ENCODE results near the gene SPRED1.
"Not testable (repeated sequence)": the region's sequence is repeated elsewhere in the genome, so short reads cannot be mapped to it uniquely, and the experiment has no call there.

The SPRED1 gene

DNA sequence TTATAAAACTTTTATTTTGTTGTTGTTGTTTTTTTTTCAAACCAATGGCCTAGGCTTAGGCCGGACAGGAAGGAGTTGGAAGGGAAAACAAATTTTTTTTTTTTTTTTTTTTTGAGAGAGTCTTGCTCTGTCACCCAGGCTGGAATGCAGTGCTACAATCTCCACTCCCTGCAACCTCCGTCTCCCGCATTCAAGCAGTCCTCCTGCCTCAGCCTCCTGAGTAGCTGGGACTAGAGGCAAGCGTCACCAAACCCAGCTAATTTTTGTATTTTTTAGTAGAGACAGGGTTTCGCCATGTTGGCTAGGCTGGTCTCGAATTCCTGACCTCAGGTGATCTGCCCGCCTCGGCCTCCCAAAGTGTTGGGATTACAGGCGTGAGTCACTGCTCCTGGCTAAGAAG lies 15.6 kb upstream of the SPRED1 start:
- DNase-seq, result not testable (repeated sequence)

DNA sequence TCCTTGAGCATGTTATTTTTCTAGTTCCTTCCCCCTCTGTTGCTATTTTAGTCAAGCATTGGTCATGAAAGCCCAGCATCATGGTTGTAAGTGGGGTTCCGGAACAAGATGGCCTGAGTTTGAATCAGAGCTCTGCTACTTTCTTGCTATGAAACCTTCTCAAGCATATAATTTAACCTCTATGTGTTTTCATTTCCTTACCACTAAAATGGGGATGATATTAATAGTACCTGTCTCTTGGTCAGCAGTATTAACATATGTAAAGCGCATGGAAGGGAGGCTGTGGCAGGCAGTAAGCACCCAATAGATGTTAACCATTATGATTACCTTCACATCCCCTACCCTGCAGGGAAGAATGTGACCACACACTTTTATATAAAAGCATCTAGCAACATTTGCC lies 14.3 kb upstream of the SPRED1 start:
- DNase-seq, result no peak

DNA sequence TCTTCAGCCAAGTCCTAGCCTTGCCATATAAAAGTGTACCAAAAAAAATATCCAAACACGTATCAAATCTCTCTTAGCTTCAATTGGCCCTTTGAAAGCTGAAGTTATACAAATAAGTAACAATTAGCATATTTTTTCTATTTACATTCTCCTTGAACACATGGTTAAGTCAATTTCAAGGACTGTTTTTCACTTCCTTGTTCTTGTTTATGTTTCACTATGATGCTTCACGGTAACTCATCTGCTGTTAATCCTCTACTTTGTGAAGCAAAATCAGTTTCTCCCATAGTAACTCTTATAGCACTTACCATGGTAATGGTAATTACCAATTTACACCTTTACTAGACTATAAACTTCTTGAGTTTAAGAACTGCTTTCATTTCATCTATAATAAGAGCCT lies 10.6 kb upstream of the SPRED1 start:
- DNase-seq, result no peak

DNA sequence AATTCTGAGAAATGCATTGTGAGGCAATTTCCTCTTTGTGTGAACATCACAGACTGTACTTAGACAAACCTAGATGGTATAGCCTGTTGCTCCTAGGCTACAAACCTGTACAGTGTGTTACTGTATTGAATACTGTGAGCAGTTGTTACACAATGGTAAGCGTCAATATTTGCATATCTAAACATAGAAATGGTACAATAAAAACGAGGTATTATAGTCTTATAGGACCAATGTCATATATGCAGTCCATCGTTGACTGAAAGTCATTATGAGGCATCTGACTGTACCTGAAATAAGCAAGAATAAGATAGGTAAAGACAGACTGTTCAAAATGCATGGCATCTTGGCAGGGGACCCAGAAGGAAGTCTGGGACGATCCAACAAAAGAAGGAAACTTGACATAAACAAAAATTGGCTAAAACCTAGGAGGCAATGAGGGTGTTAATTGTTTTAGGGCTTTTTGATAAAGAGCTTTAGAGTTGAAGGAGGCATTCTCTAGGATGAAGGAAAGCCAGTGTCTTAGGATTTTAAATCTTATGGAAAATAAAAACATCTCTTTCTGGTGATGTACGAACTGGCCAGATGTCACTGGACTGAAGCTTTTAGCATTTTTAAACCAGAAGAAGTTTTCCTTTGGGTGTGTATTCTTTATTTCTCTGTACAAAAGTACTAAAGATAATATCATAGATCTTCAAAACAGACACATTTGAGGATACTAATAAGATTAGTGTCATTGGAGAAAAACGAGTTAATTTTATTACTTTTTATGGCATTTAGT lies 9.2 kb upstream of the SPRED1 start:
- DNase-seq, result no peak

DNA sequence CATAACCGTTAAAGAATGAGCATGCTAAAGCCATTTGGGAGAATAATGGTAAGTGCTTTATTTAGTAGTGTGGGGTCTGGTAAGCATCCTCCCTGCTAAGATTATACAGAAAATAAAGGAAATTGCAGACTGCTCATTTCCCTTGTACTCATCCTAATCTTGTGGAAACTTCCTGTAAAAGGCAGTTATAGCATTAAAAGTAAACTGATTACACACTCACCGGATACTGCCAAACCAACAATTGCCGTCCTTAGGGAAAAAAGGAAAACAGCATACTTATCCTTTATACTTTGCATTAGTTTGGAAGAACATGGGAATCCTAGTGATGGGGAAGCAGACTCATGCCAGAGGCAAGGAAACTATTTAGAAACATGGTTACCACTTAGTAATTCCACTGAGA lies 5.3 kb upstream of the SPRED1 start:
- no peak for DNase-seq

DNA sequence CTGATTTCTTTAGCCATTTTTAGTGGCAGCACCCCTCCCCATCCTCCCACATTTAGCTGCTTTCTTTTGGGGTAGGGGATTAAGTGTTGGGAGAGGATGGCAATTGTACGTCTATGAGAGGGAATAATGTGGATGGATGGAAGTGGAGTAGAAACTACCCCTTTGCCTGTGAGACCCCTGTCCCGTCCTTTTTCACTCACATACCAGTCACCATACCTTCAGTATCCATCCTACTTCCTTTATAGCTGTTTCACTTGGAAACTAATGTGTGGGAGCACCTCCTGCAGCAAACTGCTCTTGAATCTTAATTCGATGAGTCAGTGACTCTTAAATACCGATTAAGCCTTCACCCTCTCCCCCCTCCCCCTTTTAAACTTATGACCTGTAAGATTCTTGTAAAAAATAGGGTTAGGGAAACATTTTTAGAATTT lies 730 bp downstream of the SPRED1 start:
- DNase-seq, result no peak

DNA sequence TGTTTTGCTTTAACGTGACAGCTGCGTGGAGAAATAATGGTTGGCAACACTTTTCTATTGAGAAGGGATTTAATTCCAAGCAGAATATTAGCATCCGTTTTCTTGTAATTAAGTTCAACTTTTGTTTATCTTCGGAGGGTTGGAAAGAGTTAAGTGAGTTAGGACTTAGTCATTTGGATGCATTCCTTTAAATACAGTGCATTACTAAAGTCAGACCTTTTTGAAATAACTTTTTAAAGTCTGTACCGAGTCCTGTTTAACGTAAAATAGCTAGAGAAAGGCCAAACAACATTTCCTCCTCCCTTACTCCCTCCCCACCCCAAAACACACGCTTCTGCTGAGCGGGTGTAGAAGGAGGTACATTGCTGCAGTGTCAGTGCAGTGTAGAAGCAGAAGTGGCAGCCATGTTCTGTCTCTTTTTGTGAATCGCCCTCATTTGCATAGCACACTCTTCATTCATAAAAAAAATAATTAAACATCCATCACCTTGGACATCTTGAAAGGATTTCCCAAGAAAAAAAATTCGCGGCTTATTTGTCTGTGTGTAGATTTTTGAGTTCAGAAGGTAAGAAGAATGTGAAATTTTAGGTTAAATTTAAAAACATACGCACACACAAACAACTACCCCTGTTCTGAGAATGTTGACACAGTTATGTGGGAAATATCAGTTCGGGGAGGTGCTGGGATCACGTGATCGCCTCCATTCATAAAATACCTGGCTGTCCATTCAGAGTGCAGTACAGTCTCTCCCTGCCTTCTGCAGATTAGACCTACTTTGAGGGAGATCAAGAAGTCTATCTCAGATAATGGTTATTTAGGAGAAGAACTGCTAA lies 1.6 kb downstream of the SPRED1 start:
- DNase-seq, result peak; percentile 62

DNA sequence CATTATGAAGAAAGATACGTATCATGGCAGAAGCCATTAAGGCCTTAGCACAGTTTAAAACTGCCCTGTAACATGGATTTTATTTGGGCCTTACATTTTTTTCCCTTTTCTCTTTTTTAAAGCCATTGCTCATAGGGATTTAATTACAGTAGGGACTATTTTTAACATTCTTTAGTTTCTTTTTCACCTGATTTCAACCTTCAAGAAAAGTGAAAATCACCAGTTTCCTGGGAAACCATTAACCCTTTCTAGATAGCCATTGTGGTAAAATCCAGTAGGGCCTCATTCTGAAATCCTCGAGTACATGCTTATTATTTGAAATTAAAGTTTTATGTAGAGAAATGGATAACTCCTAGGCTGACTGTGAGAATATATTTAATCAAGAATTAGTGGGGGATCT lies 3.1 kb downstream of the SPRED1 start:
- DNase-seq, result no peak

DNA sequence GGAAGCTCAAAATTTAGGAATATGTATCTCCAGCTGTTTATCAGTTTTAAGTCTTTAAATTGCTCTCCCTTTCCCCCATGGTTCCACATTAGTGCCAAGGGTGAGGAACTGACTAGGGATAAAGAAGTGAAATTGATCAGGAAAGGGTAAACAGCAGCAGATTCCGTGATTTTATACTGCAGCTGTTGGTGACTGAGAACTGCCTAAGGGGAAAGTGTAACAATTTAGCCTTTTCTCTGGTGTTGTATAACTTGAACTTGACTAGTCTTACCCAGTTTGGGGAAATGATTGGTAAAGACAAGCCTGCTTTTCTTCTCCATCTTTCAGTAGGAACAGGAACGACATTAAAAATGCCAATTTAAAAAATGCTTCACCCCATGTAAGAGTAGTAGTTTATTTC lies 5.0 kb downstream of the SPRED1 start:
- no peak for DNase-seq

DNA sequence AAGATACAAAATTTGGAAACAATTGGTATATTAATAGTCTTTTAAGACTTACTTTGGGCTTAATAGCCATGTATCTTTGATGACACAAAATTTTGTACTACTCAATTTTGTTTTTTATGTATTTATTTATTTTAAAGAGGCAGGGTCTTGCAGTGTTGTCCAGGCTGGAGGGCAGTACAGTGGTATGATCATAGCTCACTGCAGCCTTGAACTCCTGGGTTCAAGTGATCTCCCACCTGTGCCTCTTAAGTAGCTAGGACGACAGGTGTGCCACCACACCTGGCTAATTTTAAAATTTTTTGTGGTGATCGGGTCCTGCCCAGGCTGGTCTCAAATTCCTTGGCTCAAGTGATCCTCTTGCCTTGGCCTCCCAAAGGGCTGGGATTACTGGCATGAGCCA lies 6.5 kb downstream of the SPRED1 start:
- DNase-seq, result no peak

DNA sequence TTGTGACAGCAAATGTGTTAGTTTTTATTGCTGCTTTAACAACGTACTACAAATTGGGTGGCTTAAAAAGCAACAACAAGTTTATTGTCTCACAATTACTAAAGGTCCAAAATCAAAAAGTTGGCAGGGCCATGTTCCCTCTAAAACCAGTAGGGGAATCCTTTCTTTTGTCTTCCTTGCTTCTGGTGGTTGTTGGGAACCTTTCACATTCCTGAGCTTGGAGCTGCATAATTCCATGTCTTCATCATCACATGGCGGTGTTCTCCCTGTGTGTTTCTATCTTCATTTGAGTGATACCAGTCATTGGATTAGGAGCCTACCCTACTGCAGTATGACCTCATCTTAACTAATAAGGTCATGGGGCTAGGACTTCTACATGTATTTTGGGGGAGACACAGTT lies 7.4 kb downstream of the SPRED1 start:
- no peak for DNase-seq

DNA sequence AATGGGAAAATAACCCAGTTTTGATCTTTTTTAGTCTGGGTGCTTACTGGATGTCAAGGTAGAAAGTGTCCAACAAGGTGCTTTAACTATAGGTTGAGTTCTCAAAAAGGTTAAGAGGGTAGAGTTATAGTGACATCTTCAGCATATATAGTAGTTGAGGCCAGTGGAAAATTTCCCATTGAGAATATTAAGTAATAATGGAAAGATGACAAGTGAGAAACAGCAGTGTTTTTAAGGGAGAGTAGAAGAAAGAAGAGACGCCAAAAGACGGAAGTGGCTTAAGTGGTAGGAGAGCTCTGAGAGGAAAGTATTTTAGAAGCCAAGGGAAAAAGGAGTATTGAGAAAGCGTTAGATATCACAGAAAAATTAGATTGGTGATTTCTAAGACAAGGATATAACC lies 10.6 kb downstream of the SPRED1 start:
- DNase-seq, result no peak

DNA sequence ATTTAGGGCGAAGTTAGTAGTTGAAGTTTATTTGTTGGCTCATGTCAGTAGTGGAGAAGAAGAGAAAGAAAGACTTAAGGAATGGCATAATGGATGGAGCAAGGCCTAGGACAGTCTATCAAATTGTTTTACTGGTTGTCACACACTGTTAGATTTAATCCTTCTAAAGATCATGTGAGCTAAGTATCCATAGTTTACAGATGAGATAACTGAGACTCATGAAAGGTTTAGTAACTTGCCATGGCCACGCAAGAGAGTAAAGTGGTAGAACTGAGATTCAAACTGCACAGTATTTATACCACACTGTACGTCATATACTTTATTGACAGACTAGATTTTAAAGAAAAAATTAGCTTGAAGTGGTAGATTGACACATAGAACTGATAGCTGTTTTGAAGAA lies 11.4 kb downstream of the SPRED1 start:
- no peak for DNase-seq

DNA sequence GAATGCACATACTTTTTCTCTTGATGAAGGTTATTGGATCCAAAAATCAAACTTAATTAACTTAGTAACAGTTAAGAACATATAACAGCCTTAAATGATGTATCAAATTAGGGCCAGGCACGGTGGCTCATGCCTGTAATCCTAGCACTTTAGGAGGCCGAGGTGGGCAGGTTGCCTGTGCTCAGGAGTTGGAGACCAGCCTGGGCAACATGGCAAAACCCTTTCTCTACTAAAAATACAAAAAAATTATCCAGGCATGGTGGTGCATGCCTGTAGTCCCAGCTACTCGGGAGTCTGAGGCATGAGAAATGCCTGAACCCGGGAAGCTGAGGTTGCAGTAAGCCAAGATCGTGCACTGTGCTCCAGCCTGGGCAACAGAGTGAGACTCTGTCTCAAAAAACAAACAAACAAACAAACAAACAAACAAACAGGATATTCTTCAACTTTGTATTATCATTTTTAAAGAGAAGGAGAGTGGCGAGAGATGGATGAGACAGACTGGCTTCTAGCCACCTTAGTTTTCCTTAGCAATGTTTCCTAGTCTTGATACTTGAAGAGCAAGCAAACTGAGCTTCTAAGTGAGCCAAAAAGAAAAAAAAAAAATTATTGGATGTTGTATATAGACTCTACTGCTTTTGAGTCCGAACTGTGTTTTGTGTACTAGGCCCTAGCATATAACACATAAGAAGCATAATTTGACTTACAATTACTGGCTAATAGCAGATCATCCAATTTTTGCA lies 13.8 kb downstream of the SPRED1 start:
- no peak for DNase-seq

DNA sequence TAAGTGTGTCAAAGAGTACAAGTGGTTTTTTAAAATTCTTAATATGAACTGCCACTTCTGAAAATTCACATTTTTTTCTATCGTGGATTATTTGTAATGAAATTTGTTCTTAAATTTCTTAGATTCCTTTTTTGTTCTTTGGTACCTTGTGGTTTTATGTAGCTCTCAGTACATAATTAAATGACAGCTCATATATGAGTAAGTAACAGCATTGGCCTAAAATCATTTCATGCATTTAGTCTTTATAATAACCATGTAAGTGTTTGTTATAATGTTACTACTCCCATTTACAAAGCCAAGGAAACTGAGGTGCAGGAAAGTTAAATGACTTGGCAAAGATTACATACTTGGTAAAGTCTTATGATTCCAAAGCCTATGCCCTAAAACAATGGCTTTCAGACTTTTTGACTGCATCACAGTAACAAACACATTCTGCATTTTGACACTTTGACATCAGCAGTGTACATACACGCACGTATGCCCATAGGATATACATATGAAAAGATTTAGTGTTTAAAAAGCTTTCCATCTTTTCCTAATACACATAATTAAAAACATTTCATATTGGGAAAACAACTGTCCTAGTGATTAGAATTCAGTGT lies 14.9 kb downstream of the SPRED1 start:
- no peak for DNase-seq

DNA sequence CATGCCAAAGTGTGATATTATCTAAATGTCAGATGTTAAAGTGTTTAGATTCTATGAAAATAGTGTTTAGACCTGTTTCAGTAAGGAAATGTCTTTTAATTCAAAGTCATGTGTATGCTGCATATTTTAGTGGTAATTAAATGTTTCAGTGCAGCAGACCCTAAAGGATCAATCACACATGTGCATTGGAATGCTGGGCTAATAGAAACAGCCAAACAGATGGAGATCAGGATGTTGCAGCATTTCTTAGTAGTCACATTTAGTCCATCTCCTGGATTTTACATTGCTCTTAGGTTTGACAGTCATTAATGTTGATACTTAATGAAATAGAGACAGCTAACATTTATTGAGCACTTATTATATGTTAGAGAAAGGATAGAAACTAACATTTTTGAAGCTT lies 18.5 kb downstream of the SPRED1 start:
- no peak for DNase-seq

DNA sequence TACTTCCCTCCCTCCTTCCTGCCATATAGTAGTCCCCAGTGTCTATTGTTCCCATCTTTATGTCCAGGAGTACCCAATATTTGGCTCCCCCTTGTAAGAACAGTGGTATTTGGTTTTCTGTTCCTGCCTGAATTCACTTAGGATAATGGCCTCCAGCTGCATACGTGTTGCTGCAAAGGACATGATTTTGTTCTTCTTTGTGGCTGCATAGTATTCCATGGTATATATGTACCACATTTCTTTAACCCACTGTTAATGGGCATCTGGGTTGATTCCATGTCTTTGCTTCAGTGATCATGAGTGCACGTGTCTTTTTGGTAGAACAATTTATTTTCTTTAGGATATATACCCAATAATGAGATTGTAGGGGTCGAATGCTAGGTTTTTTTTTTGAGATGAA lies 19.3 kb downstream of the SPRED1 start:
- DNase-seq, result no peak

DNA sequence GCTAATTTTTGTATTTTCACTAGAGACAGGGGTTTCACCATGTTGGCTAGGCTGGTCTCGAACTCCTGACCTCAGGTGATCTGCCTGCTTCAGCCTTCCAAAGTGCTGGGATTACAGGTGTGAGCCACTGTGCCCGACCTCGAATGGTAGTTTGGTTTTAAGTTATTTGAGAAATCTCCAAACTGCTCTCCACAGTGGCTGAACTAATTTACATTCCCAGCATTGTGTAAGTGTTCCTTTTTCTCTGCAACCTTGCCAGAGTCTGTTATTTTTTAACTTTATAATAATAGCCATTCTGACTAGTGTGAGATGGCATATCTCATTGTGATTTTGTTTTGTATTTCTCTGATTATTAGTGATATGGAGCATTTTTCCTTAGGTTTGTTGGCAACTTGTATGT lies 19.8 kb downstream of the SPRED1 start:
- not testable (repeated sequence) for DNase-seq

DNA sequence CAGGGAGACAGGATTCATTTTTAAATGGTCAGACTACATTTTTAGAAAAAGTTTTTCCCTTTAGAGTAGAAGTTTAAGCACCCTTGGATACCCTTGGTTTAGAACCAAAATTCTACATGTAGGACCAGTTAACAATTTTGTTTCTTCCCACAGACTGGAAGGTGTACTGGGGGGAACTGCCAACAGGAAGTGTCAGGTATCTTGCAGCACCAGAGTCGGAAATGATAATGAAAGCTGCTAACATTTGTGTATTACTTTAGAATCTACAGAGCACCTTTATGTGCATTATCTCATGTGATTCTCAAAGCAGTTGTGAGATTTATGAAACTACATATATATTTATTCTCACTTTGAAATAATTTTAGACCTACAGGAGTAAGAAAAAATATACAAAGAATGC lies 21.5 kb downstream of the SPRED1 start:
- no peak for DNase-seq

DNA sequence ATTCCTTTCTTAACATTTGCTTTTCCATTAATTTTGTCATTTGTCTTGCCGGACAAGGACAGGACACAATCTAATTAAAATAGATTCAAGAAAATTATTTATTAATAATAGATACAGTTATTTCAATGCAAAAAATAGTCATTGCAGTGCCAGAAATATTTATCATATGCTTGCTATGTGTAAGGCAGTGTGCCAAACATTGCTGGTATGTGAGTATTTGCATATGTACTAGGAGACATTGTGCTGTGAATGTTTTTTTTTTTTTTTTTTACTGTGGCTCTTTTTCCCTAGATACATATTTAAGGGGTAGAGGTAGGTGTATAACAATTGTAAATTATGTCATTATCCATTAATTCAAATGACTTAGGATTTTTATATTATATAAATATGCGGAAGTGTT lies 23.3 kb downstream of the SPRED1 start:
- no peak for DNase-seq

DNA sequence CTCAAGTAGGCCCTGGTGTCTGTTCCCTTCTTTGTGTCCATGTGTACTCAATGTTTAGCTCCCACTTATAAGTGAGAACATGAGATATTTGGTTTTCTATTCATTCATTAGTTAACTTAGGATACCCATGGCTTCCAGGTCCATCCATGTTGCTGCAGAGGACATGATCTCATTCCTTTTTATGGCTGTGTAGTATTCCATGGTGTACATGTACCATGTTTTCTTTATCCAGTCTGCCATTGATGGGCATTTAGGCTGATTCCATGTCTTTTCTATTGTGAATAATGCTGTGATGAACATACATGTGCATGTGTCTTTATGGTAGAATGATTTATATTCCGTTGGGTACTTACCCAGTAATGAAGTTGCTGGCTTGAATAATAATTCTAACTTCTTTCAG lies 24.6 kb downstream of the SPRED1 start:
- DNase-seq, result not testable (repeated sequence)

DNA sequence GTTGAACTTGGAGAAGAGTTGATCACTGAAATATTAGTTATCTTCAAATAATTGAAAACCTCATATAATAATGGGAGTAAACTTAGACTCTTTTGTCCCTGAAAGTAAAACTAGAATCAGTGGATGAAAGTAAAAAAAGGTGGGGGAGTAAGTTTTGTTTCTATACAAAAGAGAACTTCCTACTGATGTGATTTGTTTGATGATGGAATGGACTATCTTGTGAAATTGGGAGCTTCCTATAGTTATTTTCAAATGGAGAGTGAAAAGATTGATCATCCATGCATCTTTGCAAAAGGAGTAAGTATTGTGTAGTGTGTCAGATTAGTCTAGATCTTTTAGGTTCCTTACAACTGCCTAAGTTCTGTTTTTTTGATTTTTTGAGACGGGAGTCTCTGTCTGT lies 28.4 kb downstream of the SPRED1 start:
- no peak for DNase-seq

DNA sequence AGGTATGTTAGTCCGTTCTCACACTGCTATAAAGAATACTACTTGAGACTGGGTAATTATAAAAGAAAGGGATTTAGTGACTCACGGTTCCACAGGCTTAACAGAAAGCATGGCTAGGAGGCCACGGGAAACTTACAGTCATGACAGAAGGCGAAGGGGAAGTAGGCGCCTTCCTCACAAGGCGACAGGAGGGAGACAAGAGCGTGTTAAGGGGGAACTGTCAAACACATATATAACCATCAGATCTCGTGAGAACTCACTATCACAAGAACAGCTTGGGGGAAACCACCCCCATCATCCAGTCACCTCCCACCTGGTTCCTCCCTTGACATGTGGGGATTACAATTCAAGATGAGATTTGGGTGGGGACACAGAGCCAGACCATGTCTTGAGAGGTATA lies 30.4 kb downstream of the SPRED1 start:
- no peak for DNase-seq
